Measurements from ENCODE around the gene SH3PXD2A.
"Not testable (repeated sequence)": the region's sequence is repeated elsewhere in the genome, so short reads cannot be mapped to it uniquely, and the experiment has no call there.

SH3PXD2A gene

DNA sequence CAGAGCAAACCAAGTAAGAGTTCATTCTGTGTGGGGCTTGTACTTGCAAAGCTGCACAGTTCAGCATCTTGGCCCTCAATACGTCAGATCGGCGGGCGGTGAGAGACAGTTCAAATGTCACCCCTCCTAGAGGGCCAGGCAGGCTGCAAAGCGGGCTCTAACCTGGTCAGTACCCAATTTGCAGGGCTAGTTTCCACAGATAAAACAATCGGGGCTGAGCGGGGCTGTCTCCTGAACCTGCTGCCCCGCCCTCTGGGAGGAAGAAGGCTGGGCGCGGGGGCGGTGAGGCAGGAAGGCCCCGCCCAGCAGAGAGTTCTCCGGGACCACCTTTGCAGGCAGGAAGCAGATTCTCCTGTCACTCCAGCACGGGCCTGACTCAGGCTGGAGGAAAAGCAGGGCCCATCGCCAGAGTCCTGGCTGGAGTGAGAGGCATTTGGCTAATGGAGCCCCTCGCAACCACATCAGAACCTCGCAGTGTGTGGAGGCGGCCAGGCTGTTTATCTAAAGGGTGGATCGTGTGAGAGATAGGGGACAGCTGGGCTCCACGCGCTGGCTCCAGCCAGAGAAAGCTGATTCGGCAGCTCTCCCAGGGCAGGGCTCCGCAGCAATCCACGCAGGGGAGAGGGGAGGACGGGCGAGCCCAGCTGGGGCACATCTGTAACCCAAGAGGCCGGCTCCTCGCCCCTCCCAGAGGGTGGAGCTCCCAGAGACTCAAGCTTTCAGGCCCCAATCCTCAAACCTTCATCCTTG is 83.1 kb downstream of the SH3PXD2A start:
- peak; percentile 21 to 45 (median 41) for DNase-seq (ENCODE audit: low read depth in 2 of 3, low spot score in 1 of 3)

DNA sequence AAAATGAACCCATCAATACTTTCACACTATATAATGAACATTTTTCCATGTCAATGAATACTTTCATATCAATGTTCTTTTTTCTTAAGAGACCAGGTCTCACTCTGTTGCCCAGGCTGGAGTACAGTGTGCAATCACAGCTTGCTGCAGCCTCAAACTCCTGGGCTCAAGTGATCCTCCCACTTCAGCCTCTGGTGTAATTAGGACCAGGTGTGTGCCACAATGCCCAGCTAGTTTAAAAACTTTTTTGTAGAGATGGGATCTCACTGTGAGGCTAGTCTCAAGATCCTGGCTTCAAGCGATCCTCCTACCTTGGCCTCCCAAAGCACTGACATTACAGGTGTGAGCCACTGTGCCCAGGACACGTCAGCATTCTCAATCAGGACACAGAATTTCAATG is 85.2 kb downstream of the SH3PXD2A start:
- no peak for DNase-seq (ENCODE audit: low read depth in 2 of 3, low spot score in 1 of 3)

DNA sequence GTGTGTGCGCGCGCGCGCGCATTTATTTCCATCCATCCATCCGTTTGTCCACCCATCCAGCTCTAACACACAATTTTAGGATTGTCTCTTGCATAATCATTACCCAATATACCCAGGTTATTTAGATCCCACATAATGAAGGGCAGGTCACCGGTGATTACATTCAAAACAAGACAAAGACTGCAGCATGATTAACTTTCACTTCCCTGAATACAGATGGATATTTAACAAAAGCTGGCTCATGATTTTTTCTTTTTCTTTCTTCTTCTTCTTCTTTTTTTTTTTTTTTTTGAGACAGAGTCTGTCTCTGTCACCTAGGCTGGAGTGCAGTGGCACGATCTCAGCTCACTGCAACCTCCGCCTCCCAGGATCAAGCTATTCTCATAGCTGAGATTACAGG is 86.2 kb downstream of the SH3PXD2A start:
- DNase-seq (ENCODE audit: low read depth in 2 of 3, low spot score in 1 of 3), result no peak

DNA sequence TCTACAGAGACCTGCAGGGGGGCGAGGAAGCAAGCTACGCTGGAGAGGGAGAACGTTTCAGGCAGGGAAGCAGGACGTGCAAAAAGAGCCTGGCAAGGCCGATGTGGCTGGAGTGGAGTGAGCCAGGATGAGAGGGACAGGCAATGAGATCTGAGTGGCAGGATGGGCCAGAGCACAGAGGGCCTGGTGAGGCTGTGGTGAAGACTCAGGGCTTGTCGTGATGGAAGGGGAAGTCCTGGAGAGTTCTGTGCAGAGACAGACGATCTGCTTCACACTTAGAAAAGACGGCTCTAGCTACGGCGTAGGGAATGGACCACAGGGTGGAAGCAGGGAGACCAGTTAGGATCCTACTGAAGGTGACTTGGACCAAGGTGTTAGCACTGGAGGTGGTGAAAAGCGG is 87.0 kb downstream of the SH3PXD2A start:
- DNase-seq (ENCODE audit: low read depth in 2 of 3, low spot score in 1 of 3), result no peak

DNA sequence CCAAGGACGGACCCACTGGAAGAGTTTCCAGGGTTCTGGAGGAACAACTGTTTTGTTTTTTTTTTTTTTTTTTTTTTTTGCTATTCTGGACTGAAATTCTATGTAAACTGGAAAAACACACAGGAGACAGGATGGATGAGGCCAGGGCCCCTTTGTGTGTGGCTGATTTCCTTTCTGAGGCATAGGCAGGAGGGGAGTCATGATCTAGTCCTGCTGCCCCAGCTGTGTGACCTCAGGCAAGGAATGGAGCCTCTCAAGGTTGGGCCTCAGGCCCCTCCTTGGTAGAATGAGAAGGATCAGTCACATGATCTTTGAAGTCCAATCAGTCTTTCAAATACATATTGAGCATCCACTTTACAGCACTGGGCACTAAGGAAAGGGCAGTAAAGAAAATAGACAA is 87.6 kb downstream of the SH3PXD2A start:
- no peak for DNase-seq (ENCODE audit: low read depth in 2 of 3, low spot score in 1 of 3)

DNA sequence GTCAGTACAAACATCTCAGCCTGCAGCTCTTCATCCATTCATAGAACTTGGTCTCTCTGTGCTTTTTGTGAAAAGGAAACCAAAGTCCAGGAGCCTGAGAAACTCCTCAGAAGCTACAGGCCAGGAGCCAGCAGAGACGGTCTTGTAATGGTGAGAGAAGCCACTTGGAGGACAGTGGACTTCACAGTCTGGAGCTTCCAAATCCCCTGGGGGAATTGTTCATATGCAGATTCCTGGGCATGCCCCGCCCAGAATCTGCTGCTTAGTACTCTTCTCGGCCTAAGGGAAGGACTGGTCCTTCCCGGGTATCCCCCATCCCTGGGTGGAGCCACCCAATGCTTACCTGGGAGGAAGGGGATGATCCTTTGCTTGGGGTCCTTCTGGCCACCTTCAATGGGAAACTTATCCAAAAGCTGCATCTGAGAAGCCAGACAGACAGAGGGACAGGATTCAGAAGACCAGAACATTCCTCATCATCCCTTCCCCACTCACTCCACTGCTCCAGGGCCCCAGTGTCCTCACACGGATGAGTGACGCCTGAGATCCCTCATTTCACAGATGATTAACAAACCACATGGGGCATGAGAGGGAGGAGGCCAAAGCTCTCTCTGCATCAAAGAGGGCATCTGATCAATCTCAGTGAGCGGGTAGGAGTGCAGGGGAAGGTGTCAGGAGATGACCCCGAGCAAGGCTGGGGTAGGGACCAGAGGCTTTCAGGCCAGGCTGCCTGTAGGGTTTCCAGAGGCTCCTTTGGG is 88.4 kb downstream of the SH3PXD2A start:
- DNase-seq (ENCODE audit: low read depth in 2 of 3, low spot score in 1 of 3), result no peak

DNA sequence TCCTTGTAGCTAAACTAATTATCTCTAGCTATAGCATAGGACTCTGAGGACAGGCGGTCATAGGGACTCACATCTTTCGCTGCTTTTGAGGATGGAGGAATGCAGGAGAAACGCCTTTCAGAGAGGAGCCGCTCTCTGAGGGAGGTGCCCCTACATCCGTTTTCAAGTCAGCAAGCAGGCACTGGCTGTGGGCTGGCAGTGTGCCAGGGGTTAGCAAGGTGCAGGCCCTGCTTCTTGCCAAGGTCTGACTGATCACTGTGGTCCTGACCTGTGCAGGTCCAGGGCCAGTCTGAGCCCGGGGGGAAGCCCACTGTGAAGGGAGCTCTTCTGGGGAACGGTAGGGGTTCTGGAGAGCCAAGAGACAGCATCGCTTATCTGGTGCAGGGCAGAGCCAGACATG is 89.4 kb downstream of the SH3PXD2A start:
- DNase-seq (ENCODE audit: low read depth in 2 of 3, low spot score in 1 of 3), result peak; percentile 39 to 47 (median 46)

DNA sequence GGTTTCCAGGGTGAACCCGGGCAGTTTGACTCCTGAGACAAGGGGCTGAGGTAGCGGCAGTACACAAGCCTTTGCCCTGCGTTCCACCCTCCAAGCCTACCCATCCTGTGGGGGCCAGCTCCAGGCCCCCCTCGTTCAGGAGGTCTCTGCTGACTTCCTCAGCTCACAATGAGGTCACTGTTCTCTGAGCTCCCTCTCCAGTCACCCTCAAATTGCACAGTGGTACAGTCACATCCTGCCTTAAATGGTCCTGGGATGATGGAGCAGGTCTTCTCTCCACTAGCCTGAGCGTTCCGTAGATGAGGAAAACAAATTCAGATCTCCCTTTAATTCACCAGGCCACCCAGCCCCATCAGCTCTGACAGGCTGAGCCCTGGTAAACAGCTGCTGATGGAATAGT is 90.2 kb downstream of the SH3PXD2A start:
- DNase-seq (ENCODE audit: low read depth in 2 of 3, low spot score in 1 of 3), result no peak

DNA sequence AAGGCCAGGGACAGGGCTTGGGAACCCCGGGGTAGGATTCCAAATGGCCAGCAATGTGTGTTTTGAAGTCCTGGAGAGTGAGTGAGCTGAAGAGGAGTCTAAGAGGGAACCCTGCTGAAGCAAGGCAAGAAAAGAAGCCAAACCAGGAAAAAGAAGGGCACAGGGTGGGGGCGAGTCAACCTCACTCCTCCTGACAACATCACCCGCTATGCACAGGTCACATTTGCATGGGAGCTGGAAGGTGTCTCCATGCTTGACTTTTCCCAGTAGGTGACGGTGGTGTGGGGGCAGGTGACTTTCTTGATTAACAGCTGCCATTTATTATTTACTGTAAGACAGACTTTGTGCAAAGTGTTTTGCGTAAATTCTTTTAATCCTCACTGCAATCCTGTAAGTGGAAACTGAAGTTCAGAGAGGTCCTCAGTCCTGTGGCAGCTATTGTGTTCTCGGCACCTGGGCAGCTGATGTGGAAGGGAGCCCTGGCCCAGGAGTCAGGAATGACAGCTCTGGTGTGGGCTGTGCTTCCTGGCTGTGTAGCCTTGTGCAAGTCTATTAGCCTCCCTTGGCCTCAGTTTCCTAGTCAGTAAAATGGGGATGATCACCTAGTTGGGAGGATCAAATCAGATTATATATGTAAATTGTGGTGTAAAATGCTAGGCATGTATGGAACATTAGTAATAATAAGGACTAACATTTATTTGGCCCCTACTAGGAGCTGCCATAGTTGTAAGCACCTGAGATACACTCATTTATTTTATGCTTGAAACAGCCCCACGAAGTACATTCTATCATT is 90.9 kb downstream of the SH3PXD2A start:
- no peak for DNase-seq (ENCODE audit: low read depth in 2 of 3, low spot score in 1 of 3)

DNA sequence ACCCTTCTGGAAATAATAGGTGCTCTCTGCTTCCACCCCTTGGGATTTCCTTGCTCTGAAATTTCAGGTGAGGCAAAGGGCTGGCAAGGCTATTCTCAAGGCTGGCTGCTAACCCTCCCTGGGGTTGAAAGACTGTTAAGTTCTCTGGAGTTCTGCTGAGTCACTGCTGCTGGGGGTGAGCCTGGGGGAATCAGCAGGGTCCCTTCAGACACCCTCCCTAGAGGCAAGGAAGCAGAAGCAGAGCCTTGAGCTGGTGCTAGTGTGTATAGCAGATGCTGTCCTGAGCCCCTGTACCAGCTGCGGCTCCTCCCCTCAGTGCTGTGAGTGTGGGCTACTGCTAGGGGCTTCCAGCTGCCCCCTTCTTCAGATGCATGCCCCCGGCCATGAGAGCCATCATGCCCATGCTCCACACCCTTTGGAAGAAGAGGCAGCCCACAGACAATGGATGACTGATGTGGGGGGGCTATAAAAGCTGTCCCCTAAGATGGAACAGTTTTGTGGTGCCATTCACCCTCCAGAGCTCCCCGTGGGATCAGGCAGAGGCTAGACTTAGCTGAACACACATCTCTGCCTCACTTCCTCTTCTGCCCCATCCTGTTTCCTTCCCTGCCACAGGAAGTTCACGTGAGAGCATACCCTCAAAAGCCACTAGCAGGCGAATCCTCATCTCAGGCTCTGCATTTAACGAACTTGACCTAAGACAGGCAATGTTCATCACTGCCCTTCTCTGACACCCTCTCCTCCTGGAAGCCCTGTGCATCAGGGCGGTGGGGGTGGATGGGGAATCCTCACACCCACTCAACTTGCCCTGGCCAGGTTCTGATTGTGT is 91.8 kb downstream of the SH3PXD2A start:
- no peak for DNase-seq (ENCODE audit: low read depth in 2 of 3, low spot score in 1 of 3)

DNA sequence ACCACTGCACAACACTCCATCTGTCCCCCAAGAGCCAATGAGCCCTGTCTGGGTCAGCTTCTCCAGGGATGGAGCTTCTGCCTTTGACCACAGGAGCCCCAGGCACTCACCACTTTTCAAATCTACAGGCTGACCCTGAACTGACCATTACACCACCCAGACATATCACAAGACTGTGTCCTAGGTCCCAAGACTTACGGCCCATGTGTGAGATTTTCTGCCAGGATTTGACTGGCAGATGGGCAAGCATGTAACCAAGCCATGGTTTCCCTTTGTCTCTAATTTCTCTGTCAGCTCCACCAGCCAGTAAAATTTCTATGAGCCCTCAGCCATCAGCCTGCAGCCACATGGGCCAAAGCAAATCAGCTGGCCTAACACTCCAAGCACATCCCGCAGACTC is 92.5 kb downstream of the SH3PXD2A start:
- DNase-seq (ENCODE audit: low read depth in 2 of 3, low spot score in 1 of 3), result no peak

DNA sequence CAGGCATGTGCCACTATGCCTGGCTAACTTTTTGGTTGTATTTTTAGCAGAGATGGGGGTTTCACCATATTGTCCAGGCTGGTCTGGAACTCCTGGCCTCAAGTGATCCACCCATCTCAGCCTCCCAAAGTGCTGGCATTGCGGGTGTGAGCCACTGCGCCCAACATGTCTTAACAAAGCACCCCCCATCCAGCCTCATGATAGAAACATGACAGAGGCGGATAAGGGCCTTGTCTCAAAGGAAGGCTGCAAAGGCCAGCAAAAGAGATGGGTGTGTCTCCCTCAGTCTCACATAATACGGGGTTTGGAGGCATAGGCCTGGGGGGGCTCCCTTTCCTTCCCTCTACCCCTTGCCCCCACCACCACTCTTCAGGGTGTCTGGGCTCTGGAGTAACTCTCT is 93.2 kb downstream of the SH3PXD2A start:
- no peak for DNase-seq (ENCODE audit: low read depth in 2 of 3, low spot score in 1 of 3)

DNA sequence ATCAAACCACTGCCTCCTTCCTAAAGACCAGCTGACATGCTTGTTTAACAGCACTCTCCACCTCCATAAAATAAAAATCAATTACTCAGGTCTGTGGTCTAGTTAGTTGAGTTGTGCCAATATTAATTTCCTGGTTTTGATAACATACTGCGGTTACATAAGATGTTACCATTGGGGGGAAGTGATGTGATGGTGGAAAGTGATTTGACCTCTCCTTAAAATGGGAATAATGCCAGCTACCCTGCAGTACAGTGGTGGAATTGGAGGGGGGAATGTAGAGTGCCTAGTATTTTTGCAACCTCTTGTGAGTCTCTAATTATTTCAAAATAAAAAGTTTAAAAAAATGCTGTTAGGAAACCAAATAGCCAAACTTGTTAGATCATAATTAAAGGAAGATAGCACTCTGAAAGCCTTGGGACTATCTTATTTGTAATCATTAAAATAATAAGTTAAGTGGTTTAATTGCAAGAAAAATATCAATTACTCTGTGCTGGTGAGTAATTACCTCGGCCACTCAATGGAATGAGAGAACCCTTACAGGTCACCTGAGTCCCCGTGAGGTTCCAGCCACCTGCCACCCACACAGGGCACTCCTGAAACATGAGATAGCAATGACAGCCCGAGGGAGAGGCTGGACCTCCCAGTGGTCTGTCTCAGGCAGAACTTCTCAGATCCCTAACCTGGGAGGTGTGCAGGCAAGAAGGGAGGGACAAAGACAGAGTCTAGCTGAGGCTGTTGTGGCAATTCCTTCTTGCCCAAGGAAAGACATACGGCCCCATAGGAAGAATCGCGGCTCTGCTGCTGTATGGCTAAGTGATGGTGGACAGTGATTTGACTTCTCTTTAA is 94.1 kb downstream of the SH3PXD2A start:
- no peak for DNase-seq (ENCODE audit: low read depth in 2 of 3, low spot score in 1 of 3)

DNA sequence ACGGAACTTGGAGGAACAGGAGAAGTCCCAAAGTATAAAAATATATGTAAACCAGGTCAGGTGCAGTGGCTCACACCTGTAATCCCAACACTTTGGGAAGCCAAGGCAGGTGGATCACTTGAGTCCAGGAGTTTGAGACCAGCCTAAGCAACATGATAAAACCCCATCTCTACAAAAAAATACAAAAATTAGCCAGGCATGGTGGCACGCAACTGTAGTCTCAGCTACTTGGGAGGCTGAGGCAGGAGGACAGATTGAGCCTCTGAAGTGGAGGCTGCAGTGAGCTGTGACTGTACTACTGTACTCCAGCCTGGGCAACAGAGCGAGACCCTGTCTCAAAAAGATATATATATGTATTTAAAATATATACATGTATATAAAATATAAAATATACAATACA is 95.1 kb downstream of the SH3PXD2A start:
- DNase-seq (ENCODE audit: low read depth in 2 of 3, low spot score in 1 of 3), result not testable (repeated sequence)

DNA sequence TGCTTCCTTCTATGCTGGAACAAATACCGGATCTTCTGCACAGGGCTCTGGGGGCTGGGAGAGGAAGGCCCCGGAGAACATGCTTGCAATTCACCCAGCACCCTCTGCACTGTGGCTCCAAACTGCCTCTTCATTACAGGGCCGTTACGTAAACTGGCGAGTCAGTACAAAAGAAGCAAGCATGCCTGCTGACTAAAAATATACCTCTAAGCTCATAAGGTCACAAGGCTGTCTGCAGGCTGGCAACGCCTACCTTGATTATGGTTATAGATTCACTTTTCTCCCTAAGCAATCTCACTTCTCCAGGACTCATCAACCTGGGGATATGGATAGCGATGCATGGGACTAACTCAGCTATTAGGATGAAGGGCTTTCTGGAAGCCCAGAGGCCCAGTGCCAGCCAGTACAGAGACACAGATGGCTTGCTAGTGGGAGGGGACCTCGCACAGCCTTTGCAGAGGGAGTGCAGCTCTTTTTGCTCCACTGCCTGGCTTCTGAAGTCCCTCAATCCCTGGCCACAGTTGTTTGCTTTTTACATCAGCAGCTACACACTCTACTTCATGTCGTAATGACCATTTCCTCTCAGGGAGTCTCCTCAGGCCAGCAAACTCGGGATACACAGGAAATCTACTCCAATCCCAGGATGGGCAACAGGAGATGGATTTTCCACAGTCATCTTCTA is 96.1 kb downstream of the SH3PXD2A start:
- DNase-seq (ENCODE audit: low read depth in 2 of 3, low spot score in 1 of 3), result no peak

DNA sequence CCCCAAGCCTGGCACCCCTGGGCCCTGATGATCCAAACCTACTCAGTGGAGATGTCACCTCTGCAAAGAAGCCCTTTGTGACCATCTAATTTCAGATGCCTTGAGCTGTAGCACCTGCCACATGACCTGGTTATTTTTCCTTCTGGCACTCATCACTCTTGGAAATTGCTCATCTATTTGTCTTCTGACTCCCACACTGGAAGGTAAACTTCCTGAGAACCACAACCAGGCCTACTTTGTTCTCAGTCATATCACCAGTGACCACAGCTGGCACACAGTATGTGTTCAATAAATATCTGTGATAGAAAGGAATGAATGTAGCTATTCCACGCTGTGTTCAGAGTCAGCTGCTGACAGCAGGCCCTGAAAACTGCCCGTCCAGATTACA is 97.1 kb downstream of the SH3PXD2A start:
- no peak for DNase-seq (ENCODE audit: low read depth in 2 of 3, low spot score in 1 of 3)

DNA sequence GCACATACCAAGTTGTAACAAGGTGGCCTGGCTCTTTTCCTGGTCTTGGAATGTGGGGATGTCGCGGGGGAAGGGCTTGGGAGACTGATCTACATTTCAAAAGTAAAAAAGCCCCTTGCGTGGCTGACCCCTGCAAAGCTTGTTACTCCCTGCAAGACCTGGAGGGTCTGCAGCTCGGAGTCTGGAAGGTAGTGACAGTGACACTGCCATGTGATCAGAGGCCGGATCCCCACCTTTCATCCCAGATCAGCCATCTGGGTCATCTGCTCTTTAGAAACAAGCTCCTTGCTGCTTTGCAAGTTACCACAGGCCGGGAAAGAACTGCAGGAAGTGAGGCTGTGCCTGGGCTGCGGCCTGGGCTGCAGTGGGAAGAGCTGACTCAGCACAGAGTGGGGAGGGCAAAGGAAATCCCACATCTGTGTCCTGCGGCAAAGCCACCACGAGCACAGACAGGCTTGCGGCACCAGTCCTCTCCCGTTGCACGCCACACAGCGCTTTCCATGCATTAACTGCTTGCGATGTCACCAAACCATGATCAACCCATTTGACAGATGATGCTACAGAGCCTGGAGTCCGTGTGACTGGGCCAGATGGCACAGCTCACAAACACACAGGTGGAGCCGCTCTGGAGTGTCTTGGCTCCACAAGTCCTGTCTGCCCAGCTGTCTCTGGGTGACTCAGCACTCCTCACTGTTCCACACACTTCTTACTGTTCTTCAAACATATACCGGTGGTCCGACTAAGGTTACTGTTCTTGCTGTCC is 97.7 kb downstream of the SH3PXD2A start:
- peak in 2 of 3 donors; percentile 61 to 76 for DNase-seq (ENCODE audit: low read depth in 2 of 3, low spot score in 1 of 3)

DNA sequence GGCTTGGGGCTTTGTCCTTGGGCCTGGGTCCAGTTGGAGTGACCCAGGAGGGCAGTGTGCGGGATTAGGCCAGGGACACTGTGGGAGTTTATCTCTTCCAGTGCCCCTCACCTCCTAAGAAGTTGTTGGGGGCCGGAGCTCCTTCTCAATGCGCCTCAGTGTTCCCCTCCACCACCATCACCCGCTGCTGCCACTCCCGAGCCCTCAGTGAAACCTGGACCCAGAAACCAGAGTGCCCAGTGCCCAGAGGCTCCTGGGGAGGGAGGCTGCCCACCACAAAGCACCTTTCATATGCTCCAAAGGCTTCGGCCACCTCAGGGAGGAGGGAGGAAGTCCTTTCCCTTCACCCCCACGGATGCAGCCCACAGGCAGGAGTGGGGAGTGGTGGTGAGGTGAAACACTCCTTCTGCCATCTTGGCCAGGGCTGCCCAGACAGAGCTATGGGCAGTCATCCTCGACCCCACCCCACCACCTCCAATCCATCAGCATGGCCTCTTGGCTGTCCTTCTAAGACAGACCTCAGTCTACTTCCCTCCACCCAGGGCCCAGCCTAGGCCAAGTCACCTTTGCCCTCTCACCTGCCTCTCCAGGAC is 99.0 kb downstream of the SH3PXD2A start:
- no peak for DNase-seq (ENCODE audit: low read depth in 2 of 3, low spot score in 1 of 3)
